ENCODE results near the gene BBS9. TPM values are rescaled to one million over a fixed set of nuclear protein-coding genes. Genes with fewer than 3 reads are reported as not detected.

The BBS9 gene
- total and polyA plus RNA-seq, 2 donors from 2014 or later = 9.0 to 23.4 TPM

DNA sequence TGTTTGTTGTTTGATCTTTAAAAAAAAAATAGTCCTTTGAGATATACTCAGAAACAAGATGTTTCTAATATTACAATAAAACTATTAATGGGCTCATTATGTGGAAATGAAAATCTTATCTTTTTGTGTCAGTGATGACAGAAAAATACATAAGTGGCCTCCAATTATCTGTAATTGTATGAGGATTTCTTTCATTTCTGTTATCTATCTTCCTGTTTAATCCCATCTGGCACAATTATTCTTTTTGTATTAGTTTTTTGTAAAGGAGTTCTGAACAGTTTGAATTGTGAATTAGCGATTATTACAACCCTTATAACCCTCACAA lies 270.8 kb downstream of the BBS9 start:
- TF ChIP-seq, protein P1, sequence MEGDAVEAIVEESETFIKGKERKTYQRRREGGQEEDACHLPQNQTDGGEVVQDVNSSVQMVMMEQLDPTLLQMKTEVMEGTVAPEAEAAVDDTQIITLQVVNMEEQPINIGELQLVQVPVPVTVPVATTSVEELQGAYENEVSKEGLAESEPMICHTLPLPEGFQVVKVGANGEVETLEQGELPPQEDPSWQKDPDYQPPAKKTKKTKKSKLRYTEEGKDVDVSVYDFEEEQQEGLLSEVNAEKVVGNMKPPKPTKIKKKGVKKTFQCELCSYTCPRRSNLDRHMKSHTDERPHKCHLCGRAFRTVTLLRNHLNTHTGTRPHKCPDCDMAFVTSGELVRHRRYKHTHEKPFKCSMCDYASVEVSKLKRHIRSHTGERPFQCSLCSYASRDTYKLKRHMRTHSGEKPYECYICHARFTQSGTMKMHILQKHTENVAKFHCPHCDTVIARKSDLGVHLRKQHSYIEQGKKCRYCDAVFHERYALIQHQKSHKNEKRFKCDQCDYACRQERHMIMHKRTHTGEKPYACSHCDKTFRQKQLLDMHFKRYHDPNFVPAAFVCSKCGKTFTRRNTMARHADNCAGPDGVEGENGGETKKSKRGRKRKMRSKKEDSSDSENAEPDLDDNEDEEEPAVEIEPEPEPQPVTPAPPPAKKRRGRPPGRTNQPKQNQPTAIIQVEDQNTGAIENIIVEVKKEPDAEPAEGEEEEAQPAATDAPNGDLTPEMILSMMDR (IDR thresholded peaks at IDR 0.05; ENCODE audit: borderline replicate concordance, extremely low read depth, insufficient read depth) = no peak
- H3K9ac ChIP-seq (ENCODE audit: low read length in 3 of 3) = no peak overlapping the region
- DNase-seq (no peak), FAIRE-seq (no peak)
- intact Hi-C loops (cut with DNase I) = no loop called here
- no peaks in the 10 kb centered on the region for H3K9me3 ChIP-seq (ENCODE audit: control insufficient read depth in 2 of 3, insufficient read depth in 1 of 3, low read length in 3 of 3)
- no peak overlapping the region for H3K27ac ChIP-seq (ENCODE audit: low read depth in 2 of 2, low read length in 2 of 2)
- H3K36me3 ChIP-seq (ENCODE audit: control insufficient read depth in 2 of 3, insufficient read depth in 3 of 3, low read length in 3 of 3) = no peaks in the 10 kb centered on the region
- no peak overlapping the region for H3K4me3 ChIP-seq (ENCODE audit: low read length in 3 of 3)
- no peaks in the 10 kb centered on the region for H3K4me1 ChIP-seq (ENCODE audit: control insufficient read depth in 2 of 3, insufficient read depth in 2 of 3, low read depth in 1 of 3, low read length in 3 of 3)
- H3K27me3 ChIP-seq (ENCODE audit: control insufficient read depth, insufficient read depth, low read length) = no peaks in the 10 kb centered on the region

DNA sequence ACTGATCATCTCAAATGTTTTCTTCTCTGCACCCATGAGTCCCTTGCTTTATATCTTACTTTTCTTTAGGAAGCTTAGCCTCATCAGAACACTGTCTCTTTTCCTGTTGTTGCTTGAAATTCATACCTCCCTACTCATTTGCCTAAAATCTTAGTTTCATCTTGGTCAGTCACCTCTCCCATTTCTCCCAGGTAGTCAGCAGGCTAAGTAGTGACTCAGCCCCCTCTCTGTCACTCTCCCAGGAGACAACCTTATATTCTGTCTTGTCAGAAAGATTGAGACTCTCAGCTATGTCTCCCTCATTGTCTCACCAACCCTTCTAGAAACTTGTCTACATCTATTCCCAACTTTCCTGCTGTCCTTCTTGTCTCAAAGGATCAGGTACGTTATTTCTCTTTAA lies 280.9 kb downstream of the BBS9 start:
- H3K4me1 ChIP-seq (ENCODE audit: control insufficient read depth in 2 of 3, insufficient read depth in 2 of 3, low read depth in 1 of 3, low read length in 3 of 3) = no peaks in the 10 kb centered on the region
- no peak overlapping the region for H3K27ac ChIP-seq (ENCODE audit: low read depth in 2 of 2, low read length in 2 of 2)
- DNase-seq (no peak), FAIRE-seq (no peak)
- H3K9ac ChIP-seq (ENCODE audit: low read length in 3 of 3) = no peak overlapping the region
- H3K4me3 ChIP-seq (ENCODE audit: low read length in 3 of 3) = no peak overlapping the region
- no peaks in the 10 kb centered on the region for H3K27me3 ChIP-seq (ENCODE audit: control insufficient read depth, insufficient read depth, low read length)
- TF ChIP-seq, protein P1 (IDR thresholded peaks at IDR 0.05; ENCODE audit: borderline replicate concordance, extremely low read depth, insufficient read depth) = no peak
- intact Hi-C loops (cut with DNase I) = no loop called here
- peaks cover 0 to 4% (median 0%) of the 10 kb centered on the region in 3 donors for H3K9me3 ChIP-seq (ENCODE audit: control insufficient read depth in 2 of 3, insufficient read depth in 1 of 3, low read length in 3 of 3)
- no peaks in the 10 kb centered on the region for H3K36me3 ChIP-seq (ENCODE audit: control insufficient read depth in 2 of 3, insufficient read depth in 3 of 3, low read length in 3 of 3)

DNA sequence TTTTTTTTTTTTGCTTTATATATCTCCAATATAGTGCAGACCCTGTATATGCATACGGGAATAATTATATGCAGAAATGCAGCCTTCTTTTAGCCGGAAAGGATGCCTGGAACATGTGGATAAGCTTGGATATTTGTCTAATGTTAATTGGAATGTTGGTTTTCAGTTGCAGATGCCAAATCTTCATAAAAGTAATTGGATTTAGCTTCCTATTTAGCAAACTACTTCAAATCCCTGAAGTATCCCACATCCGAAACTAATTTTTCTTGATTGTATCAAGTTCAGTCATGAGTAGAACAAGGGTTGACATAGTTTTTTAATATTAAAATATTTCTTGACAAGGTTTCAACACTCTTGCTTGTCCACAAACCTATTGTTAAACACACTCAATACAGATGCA lies 281.7 kb downstream of the BBS9 start:
- intact Hi-C loops (cut with DNase I) = no loop called here
- FAIRE-seq (no peak), DNase-seq (no peak)
- TF ChIP-seq, protein P1 (IDR thresholded peaks at IDR 0.05; ENCODE audit: borderline replicate concordance, extremely low read depth, insufficient read depth) = no peak
- H3K4me1 ChIP-seq (ENCODE audit: control insufficient read depth in 2 of 3, insufficient read depth in 2 of 3, low read depth in 1 of 3, low read length in 3 of 3) = no peaks in the 10 kb centered on the region
- H3K9ac ChIP-seq (ENCODE audit: low read length in 3 of 3) = no peak overlapping the region
- H3K27me3 ChIP-seq (ENCODE audit: control insufficient read depth, insufficient read depth, low read length) = no peaks in the 10 kb centered on the region
- no peak overlapping the region for H3K4me3 ChIP-seq (ENCODE audit: low read length in 3 of 3)
- H3K9me3 ChIP-seq (ENCODE audit: control insufficient read depth in 2 of 3, insufficient read depth in 1 of 3, low read length in 3 of 3) = peaks cover 0 to 4% (median 0%) of the 10 kb centered on the region in 3 donors
- no peaks in the 10 kb centered on the region for H3K36me3 ChIP-seq (ENCODE audit: control insufficient read depth in 2 of 3, insufficient read depth in 3 of 3, low read length in 3 of 3)
- H3K27ac ChIP-seq (ENCODE audit: low read depth in 2 of 2, low read length in 2 of 2) = no peak overlapping the region

DNA sequence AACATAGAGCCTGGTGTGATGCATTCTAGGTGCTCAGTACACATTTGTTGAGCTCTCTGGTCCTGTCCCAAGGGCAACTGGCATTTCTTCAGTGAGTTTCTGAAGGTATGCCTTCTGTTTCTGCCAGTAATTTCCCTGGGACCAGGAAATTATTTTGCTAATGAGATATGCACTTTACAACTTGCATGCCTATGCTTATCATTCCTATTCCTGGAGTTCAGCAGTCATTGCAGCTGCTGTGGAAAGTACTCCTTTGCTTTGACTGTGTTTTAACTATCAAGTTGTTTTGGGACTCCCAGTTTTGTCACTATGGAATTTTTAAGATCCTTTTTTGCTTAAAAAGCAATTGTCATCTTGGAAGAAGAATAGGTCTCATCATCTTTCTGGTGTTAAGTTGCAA lies 283.0 kb downstream of the BBS9 start:
- Histone ChIP-seq H3K4me1 (ENCODE audit: control insufficient read depth in 2 of 3, insufficient read depth in 2 of 3, low read depth in 1 of 3, low read length in 3 of 3) (no peaks in the 10 kb centered on the region), H3K27ac (ENCODE audit: low read depth in 2 of 2, low read length in 2 of 2) (no peak overlapping the region), H3K4me3 (ENCODE audit: low read length in 3 of 3) (no peak overlapping the region), H3K9me3 (ENCODE audit: control insufficient read depth in 2 of 3, insufficient read depth in 1 of 3, low read length in 3 of 3) (peaks cover 0 to 4% (median 0%) of the 10 kb centered on the region in 3 donors), H3K36me3 (ENCODE audit: control insufficient read depth in 2 of 3, insufficient read depth in 3 of 3, low read length in 3 of 3) (no peaks in the 10 kb centered on the region), H3K27me3 (ENCODE audit: control insufficient read depth, insufficient read depth, low read length) (no peaks in the 10 kb centered on the region), H3K9ac (ENCODE audit: low read length in 3 of 3) (no peak overlapping the region)
- TF ChIP-seq, protein P1 (IDR thresholded peaks at IDR 0.05; ENCODE audit: borderline replicate concordance, extremely low read depth, insufficient read depth) = no peak
- no peak for DNase-seq
- FAIRE-seq = no peak
- intact Hi-C loops (cut with DNase I) = no loop called here

Data from kidney (tissue), 14 donors.